HepG2 (cell line): ENCODE data around the gene ICE1. TPM values are rescaled to one million over a fixed set of nuclear protein-coding genes. Genes with fewer than 3 reads are reported as not detected.

ENCODE experiments used
- ATAC-seq: fragments of 200-7000 bp; cut with Tn5 transposase; 3 replicates; pipeline ENCODE4 v1.9.1; 2020; ENCODE audit warnings: mild to moderate bottlenecking, moderate library complexity
- BruUV-seq: library from RNA; stranded (reverse); fragments of 400-500 nt; replicated peaks from 2 replicates; lab custom pipeline; 2021; lab: Mats Ljungman, UMichigan
- CTCF ChIA-PET: fragments of 300-600 bp; formaldehyde crosslinking; extraction: SDS; loops from one replicate; lab custom pipeline; 2021; ENCODE audit warnings: low total read pairs, inconsistent platforms, low intra/inter-chr PET ratio; lab: Yijun Ruan, JAX
- POLR2A ChIA-PET: fragments of 350-600 bp; sonication (Branson Sonifier 250); formaldehyde crosslinking; loops from one replicate; lab custom pipeline; 2020; ENCODE audit warnings: antibody characterized with exemption, inconsistent platforms; lab: Yijun Ruan, JAX
- DNase-seq: peaks from one replicate; pipeline ENCODE4 v3.0.0-alpha.2; 2015; ENCODE audit warnings: low spot score
- FAIRE-seq: peaks from 3 replicates; lab custom pipeline; 2011; peaks lifted over from hg19 to GRCh38; lab: Jason Lieb, UNC
- H2AFZ ChIP-seq: one replicate; pipeline ENCODE4 v1.6.1; 2011; ENCODE audit warnings: low read length, inconsistent platforms
- H3K27ac ChIP-seq: fragments of 300-600 bp; 3 replicates; pipeline ENCODE4 v1.8.0; 2011; ENCODE audit warnings: mixed run types, mild to moderate bottlenecking, mixed read lengths, low read length, inconsistent platforms; ENCODE audit not compliant: insufficient read depth; ENCODE audit errors: extremely low read length
- H3K27me3 ChIP-seq, 2 experiments: fragments of 200-600 bp in 1 of 2; 2 replicates in 1 of 2; 3 replicates in 1 of 2; pipeline versions ENCODE4 v1.6.0 to v1.8.0; 2011; ENCODE audit warnings: low read length in 2 of 2, mild to moderate bottlenecking in 2 of 2, moderate library complexity in 2 of 2, inconsistent platforms in 1 of 2; ENCODE audit not compliant: insufficient read depth in 2 of 2, control insufficient read depth in 1 of 2
- H3K36me3 ChIP-seq, 2 experiments: fragments of 200-600 bp in 1 of 2; replicated peaks in 1 of 2; 2 replicates in 1 of 2; 3 replicates in 1 of 2; pipeline versions ENCODE4 v1.5.1 to v1.8.0; 2011; ENCODE audit warnings: low read length in 2 of 2, inconsistent platforms in 1 of 2; ENCODE audit not compliant: insufficient read depth in 2 of 2, control insufficient read depth in 1 of 2
- H3K4me1 ChIP-seq: 2 replicates; pipeline ENCODE4 v1.5.1; 2012; ENCODE audit warnings: low read length, inconsistent platforms; ENCODE audit not compliant: insufficient read depth
- H3K4me2 ChIP-seq: 2 replicates; pipeline ENCODE4 v1.6.0; 2011; ENCODE audit warnings: low read depth, low read length, inconsistent platforms
- H3K4me3 ChIP-seq, 3 experiments: fragments of 200-600 bp in 1 of 3; sonication (generic), shearing (Covaris generic) in 1 of 3; replicated peaks in 1 of 3; 2 replicates each; pipeline ENCODE4 v1.5.1; 2011 to 2016; ENCODE audit warnings: low read length in 3 of 3, inconsistent platforms in 2 of 3, low read depth in 2 of 3, mild to moderate bottlenecking in 2 of 3, control low read depth in 1 of 3, mixed read lengths in 1 of 3; ENCODE audit not compliant: insufficient read depth in 1 of 3
- H3K79me2 ChIP-seq: one replicate; pipeline ENCODE4 v1.6.1; 2011; ENCODE audit warnings: low read length, inconsistent platforms; ENCODE audit not compliant: insufficient read depth
- H3K9ac ChIP-seq: 2 replicates; pipeline ENCODE4 v1.6.0; 2011; ENCODE audit warnings: mild to moderate bottlenecking, low read depth, low read length, inconsistent platforms; ENCODE audit not compliant: insufficient read depth
- H3K9me3 ChIP-seq: 2 replicates; pipeline ENCODE4 v1.5.1; 2012; ENCODE audit warnings: mild to moderate bottlenecking, low read length
- H4K20me1 ChIP-seq: 2 replicates; pipeline ENCODE4 v1.6.0; 2011; ENCODE audit warnings: inconsistent platforms, mild to moderate bottlenecking, low read length, moderate library complexity; ENCODE audit not compliant: insufficient read depth
- CBX1 ChIP-seq: IDR thresholded peaks from one replicate; pipeline ENCODE4 v1.6.1; 2016; ENCODE audit warnings: antibody characterized with exemption, low read depth
- CEBPG ChIP-seq: IDR thresholded peaks from 2 replicates; pipeline ENCODE4 v1.6.1; 2016
- FOXK2 ChIP-seq: fragments of 450-650 bp; IDR thresholded peaks from 2 replicates; pipeline ENCODE4 v1.6.1; 2016
- MATR3 ChIP-seq: sonication (generic); formaldehyde crosslinking; IDR thresholded peaks from 2 replicates; pipeline ENCODE4 v1.4.0; 2020; ENCODE audit warnings: missing genetic modification reagents
- NAIF1 ChIP-seq: sonication (generic); formaldehyde crosslinking; IDR thresholded peaks from 2 replicates; pipeline ENCODE4 v1.5.0; 2020; ENCODE audit warnings: mild to moderate bottlenecking, missing genetic modification reagents, borderline replicate concordance
- PHF5A ChIP-seq: IDR thresholded peaks from one replicate; pipeline ENCODE4 v1.6.1; 2018; ENCODE audit warnings: low read depth, missing genetic modification reagents; ENCODE audit not compliant: unreplicated experiment
- SIX4 ChIP-seq: sonication (generic); formaldehyde crosslinking; IDR thresholded peaks from 2 replicates; pipeline ENCODE4 v1.4.0; 2020; ENCODE audit warnings: missing genetic modification reagents
- ZNF20 ChIP-seq: sonication (generic); formaldehyde crosslinking; IDR thresholded peaks from 2 replicates; pipeline ENCODE4 v1.4.0; 2020; ENCODE audit warnings: mild to moderate bottlenecking, moderate library complexity, missing genetic modification reagents
- ZNF543 ChIP-seq: sonication (generic); formaldehyde crosslinking; IDR thresholded peaks from 2 replicates; pipeline ENCODE4 v1.4.0; 2020; ENCODE audit warnings: mild to moderate bottlenecking, missing genetic modification reagents
- WGBS: methylation state at CpG from one replicate; pipeline ENCODE4 v1.1.6; 2017; ENCODE audit warnings: low lambda C conversion rate; 5-methylcytosine and 5-hydroxymethylcytosine counted together
- in situ Hi-C: cut with HindIII; loops from 2 replicates; pipeline ENCODE4 v1.10.0; 2017; ENCODE audit warnings: low pct_unique_long_range_greater_than_20kb; ENCODE audit not compliant: extremely low pct_ligation_motif_present
- intact Hi-C: fragments of 100-400 bp; cut with micrococcal nuclease; formaldehyde crosslinking; loops from one replicate; pipeline ENCODE4 v1.10.0; 2022; ENCODE audit not compliant: unreplicated experiment
- polyA plus RNA-seq, 8 experiments: library from polyadenylated mRNA; depleted of rRNA in 3 of 8; stranded (reverse) in 7 of 8; unstranded in 1 of 8; fragments of >200 nt; fragmentation: Illumina TruSeq in 4 of 8; extraction: Trizol in 4 of 8; gene quantifications; 2 replicates each; pipeline versions ENCODE4 v1.2.1 to v1.2.3, GENCODE V29; 2011 to 2016; ENCODE audit warnings: low read depth in 4 of 8, missing spikeins in 1 of 8, mixed read lengths in 1 of 8; ENCODE audit not compliant: insufficient read depth in 1 of 8
- total RNA-seq, 5 experiments: library from RNA; depleted of rRNA; stranded (reverse); fragments of >200 nt; fragmentation: Illumina TruSeq; extraction: Trizol; gene quantifications; 2 replicates each; pipeline ENCODE4 v1.2.3, GENCODE V29; 2016; ENCODE audit warnings: low read depth in 1 of 5
- TF ChIP-seq, protein P1 (sequence below): sonication (generic); formaldehyde crosslinking; conservative IDR thresholded peaks from 2 replicates; pipeline ENCODE4 v1.4.0; 2020; ENCODE audit warnings: missing genetic modification reagents
- TF ChIP-seq, protein P2 (sequence below): sonication (generic); formaldehyde crosslinking; IDR thresholded peaks from 2 replicates; pipeline ENCODE4 v1.8.0; 2022; ENCODE audit warnings: missing genetic modification reagents, low read depth, mild to moderate bottlenecking, borderline replicate concordance
- TF ChIP-seq, protein P3 (sequence below): IDR thresholded peaks from 2 replicates; pipeline ENCODE4 v1.6.1; 2016; ENCODE audit warnings: missing genetic modification reagents, missing compliant biosample characterization
- TF ChIP-seq, protein P4 (sequence below): sonication (generic); formaldehyde crosslinking; IDR thresholded peaks from 2 replicates; pipeline ENCODE4 v1.4.0; 2020; ENCODE audit warnings: mild to moderate bottlenecking, missing genetic modification reagents
- TF ChIP-seq, protein P5 (sequence below): IDR thresholded peaks from 2 replicates; pipeline ENCODE4 v1.6.1; 2016; ENCODE audit warnings: missing biosample characterization, missing genetic modification reagents, low read depth

The ICE1 gene
- total and polyA plus RNA-seq, 2 of the 13 experiments (the other 11 are each of a cell fraction or from before 2014, with no cell fraction given) = 9.1 to 27.6 TPM

DNA sequence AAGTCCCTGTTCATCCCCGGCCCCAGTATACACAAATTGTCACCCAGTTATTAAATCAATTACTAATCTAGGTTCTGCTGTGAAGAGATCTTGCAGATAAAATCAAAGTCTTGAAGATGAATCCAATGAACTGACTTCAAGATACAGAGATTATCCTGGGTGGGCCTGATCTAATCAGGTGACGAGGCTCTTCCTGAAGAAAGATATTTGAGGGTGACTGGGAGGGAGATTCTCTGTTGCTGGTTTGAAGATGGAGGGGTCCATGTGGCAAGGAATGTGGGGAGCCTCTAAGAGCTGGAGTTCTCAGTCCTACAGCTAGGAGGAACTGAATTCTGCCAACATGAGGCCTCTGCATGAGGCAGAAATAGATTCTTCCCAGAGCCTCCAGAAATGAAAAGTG lies 36.1 kb upstream of the ICE1 start:
- in situ Hi-C loops = no loop called here
- Histone ChIP-seq H3K9ac (no peak overlapping the region), H3K36me3 (no peaks in the 10 kb centered on the region), H3K4me1 (0 out of 2 replicates have a peak, but pooled peaks cover 5% of the 10 kb centered on the region), H3K4me3 (no peak overlapping the region), H4K20me1 (no peaks in the 10 kb centered on the region), H3K4me2 (no peak overlapping the region), H3K27me3 (no peaks in the 10 kb centered on the region; a peak in 1 of 5 replicates), H2AFZ (no peak overlapping the region), H3K27ac (no peak overlapping the region), H3K9me3 (no peaks in the 10 kb centered on the region), H3K79me2 (no peaks in the 10 kb centered on the region)
- ATAC-seq = no peak
- no peak for DNase-seq
- BruUV-seq = no TSS peak
- CTCF ChIA-PET = no interaction called here
- intact Hi-C loops = no loop called here
- POLR2A ChIA-PET = no interaction called here
- FAIRE-seq = no peak
- TF ChIP-seq ZNF543 (CRISPR knock-in tag) (peak; percentile 86), FOXK2 (no peak)
- TF ChIP-seq, protein P1, sequence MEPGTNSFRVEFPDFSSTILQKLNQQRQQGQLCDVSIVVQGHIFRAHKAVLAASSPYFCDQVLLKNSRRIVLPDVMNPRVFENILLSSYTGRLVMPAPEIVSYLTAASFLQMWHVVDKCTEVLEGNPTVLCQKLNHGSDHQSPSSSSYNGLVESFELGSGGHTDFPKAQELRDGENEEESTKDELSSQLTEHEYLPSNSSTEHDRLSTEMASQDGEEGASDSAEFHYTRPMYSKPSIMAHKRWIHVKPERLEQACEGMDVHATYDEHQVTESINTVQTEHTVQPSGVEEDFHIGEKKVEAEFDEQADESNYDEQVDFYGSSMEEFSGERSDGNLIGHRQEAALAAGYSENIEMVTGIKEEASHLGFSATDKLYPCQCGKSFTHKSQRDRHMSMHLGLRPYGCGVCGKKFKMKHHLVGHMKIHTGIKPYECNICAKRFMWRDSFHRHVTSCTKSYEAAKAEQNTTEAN (CRISPR knock-in tag) = no peak
- 82% methylated on average over 2 of the region's 2 CpGs for WGBS

DNA sequence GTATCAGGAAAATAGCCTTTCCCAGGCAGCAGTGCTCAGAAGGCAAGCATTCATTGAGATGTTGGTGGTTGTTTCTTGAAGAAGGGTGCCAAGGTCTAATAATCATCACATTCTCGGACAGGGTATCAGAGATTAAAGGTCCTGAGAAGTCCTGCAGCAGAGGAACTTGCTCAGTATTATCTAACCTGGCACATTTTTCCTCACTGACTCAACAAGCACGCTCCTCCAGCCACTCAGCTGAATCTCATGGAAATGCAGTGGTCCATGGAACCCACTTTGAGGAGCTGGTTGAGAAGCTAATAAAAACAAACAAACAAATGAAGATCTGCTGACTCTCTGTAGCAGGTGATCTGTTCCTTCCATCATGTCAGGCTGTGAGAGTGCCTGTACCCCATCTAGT lies 35.3 kb upstream of the ICE1 start:
- no peaks in the 10 kb centered on the region; a peak in 1 of 5 replicates for H3K27me3 ChIP-seq
- H3K27ac ChIP-seq = no peak overlapping the region
- H4K20me1 ChIP-seq = no peaks in the 10 kb centered on the region
- no peak for DNase-seq
- no TSS peak for BruUV-seq
- H3K36me3 ChIP-seq = no peaks in the 10 kb centered on the region
- no peak overlapping the region for H3K9ac ChIP-seq
- 30% methylated on average over 2 of the region's 2 CpGs for WGBS
- no peaks in the 10 kb centered on the region for H3K9me3 ChIP-seq
- H3K79me2 ChIP-seq = no peaks in the 10 kb centered on the region
- intact Hi-C loops = no loop called here
- in situ Hi-C loops = no loop called here
- 0 out of 2 replicates have a peak, but pooled peaks cover 5% of the 10 kb centered on the region for H3K4me1 ChIP-seq
- ChIA-PET CTCF (no interaction called here), POLR2A (no interaction called here)
- no peak overlapping the region for H2AFZ ChIP-seq
- no peak overlapping the region for H3K4me2 ChIP-seq
- no peak for FAIRE-seq
- H3K4me3 ChIP-seq = no peak overlapping the region
- no peak for ATAC-seq
- TF ChIP-seq NAIF1 (no peak), CBX1 (no peak), MATR3 (CRISPR knock-in tag) (no peak), ZNF20 (no peak), ZNF543 (CRISPR knock-in tag) (no peak), PHF5A (no peak), CEBPG (CRISPR knock-in tag) (no peak), SIX4 (CRISPR knock-in tag) (no peak)
- TF ChIP-seq, protein P2, sequence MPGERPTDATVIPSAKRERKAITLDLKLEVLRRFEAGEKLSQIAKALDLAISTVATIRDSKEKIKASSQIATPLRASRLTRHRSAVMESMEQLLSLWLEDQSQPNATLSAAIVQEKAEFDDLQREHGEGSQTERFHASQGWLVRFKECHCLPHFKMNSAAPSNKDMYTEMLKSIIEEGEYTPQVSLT (CRISPR knock-in tag) = no peak
- TF ChIP-seq, protein P3, sequence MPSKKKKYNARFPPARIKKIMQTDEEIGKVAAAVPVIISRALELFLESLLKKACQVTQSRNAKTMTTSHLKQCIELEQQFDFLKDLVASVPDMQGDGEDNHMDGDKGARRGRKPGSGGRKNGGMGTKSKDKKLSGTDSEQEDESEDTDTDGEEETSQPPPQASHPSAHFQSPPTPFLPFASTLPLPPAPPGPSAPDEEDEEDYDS (CRISPR knock-in tag) = no peak
- TF ChIP-seq, protein P4, sequence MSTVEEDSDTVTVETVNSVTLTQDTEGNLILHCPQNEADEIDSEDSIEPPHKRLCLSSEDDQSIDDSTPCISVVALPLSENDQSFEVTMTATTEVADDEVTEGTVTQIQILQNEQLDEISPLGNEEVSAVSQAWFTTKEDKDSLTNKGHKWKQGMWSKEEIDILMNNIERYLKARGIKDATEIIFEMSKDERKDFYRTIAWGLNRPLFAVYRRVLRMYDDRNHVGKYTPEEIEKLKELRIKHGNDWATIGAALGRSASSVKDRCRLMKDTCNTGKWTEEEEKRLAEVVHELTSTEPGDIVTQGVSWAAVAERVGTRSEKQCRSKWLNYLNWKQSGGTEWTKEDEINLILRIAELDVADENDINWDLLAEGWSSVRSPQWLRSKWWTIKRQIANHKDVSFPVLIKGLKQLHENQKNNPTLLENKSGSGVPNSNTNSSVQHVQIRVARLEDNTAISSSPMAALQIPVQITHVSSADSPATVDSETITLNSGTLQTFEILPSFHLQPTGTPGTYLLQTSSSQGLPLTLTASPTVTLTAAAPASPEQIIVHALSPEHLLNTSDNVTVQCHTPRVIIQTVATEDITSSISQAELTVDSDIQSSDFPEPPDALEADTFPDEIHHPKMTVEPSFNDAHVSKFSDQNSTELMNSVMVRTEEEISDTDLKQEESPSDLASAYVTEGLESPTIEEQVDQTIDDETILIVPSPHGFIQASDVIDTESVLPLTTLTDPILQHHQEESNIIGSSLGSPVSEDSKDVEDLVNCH (CRISPR knock-in tag) = no peak
- TF ChIP-seq, protein P5, sequence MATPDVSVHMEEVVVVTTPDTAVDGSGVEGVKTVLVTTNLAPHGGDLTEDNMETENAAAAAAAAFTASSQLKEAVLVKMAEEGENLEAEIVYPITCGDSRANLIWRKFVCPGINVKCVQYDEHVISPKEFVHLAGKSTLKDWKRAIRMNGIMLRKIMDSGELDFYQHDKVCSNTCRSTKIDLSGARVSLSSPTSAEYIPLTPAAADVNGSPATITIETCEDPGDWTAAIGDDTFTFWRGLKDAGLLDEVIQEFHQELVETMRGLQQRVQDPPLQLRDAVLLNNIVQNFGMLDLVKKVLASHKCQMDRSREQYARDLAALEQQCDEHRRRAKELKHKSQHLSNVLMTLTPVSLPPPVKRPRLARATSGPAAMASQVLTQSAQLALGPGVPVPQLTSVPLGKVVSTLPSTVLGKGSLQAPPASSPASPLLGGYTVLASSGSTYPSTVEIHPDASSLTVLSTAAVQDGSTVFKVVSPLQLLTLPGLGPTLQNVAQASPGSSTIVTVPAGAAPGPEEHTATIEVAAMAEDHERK = no peak
